Kidney (tissue), 14 donors: ENCODE measurements around the gene TLNRD1. TPM values are rescaled to one million over a fixed set of nuclear protein-coding genes. Genes with fewer than 3 reads are reported as not detected.

ENCODE experiments used
- DNase-seq, 5 donors: peaks; one replicate each; pipeline ENCODE4 v3.0.0-alpha.2; 2013 to 2020
- FAIRE-seq: peaks from 2 replicates; lab custom pipeline; 2012; peaks lifted over from hg19 to GRCh38; lab: Jason Lieb, UNC
- H3K27ac ChIP-seq, 2 donors: one replicate each; pipeline ENCODE4 v1.7.0; 2013; ENCODE audit warnings: low read depth in 2 of 2, low read length in 2 of 2, inconsistent platforms in 1 of 2
- H3K27me3 ChIP-seq: one replicate; pipeline ENCODE4 v1.7.1; 2013; ENCODE audit warnings: low read length, inconsistent platforms; ENCODE audit not compliant: control insufficient read depth, insufficient read depth
- H3K36me3 ChIP-seq, 3 donors: one replicate each; pipeline versions ENCODE4 v1.7.0 to v1.7.1; 2013; ENCODE audit warnings: low read length in 3 of 3, control low read depth in 1 of 3, inconsistent platforms in 1 of 3; ENCODE audit not compliant: insufficient read depth in 3 of 3, control insufficient read depth in 2 of 3
- H3K4me1 ChIP-seq, 3 donors: one replicate each; pipeline versions ENCODE4 v1.7.0 to v1.7.1; 2013; ENCODE audit warnings: low read length in 3 of 3, inconsistent platforms in 1 of 3, low read depth in 1 of 3; ENCODE audit not compliant: control insufficient read depth in 2 of 3, insufficient read depth in 2 of 3
- H3K4me3 ChIP-seq, 3 donors: one replicate each; pipeline versions ENCODE4 v1.7.0 to v1.8.1; 2013; ENCODE audit warnings: low read length in 3 of 3, control low read depth in 1 of 3, inconsistent platforms in 1 of 3
- H3K9ac ChIP-seq, 3 donors: one replicate each; pipeline versions ENCODE4 v1.7.0 to v1.7.1; 2013; ENCODE audit warnings: low read length in 3 of 3, control low read depth in 1 of 3, inconsistent platforms in 1 of 3
- H3K9me3 ChIP-seq, 3 donors: one replicate each; pipeline versions ENCODE4 v1.7.0 to v1.7.1; 2013; ENCODE audit warnings: low read length in 3 of 3, control low read depth in 1 of 3, inconsistent platforms in 1 of 3; ENCODE audit not compliant: control insufficient read depth in 2 of 3, insufficient read depth in 1 of 3
- CTCF ChIP-seq: IDR thresholded peaks from 3 replicates; pipeline ENCODE4 v1.5.1; 2012; ENCODE audit warnings: mild to moderate bottlenecking, moderate library complexity, borderline replicate concordance; ENCODE audit not compliant: insufficient read depth; ENCODE audit errors: extremely low read depth
- intact Hi-C: fragments of 100-400 bp; cut with DNase I; formaldehyde crosslinking; loops from one replicate; pipeline ENCODE4 v1.11.1; 2022
- polyA plus RNA-seq: library from polyadenylated mRNA; stranded (reverse); fragments of 350-450 nt; fragmentation: Illumina TruSeq; extraction: RNeasy Lipid Tissue Mini Kit (QIAGEN cat#74804); gene quantifications from one replicate; pipeline ENCODE4 v1.2.3, GENCODE V29; 2014; ENCODE audit warnings: low read depth, low replicate concordance; ENCODE audit not compliant: insufficient read depth
- total RNA-seq: library from RNA; stranded (reverse); fragmentation: NEBNext Ultra II Directional; extraction: Animal tissue kit (Norgen Biotek cat#: 25700); gene quantifications from one replicate; pipeline ENCODE4 v1.2.1, GENCODE V29; 2021
- donor health status: control.
- donor health status: control.
- donor health status: control.
- donor health status: control.
- donor health status: control.
- donor health status: DM: yes; HTN: yes; CAD: no.
- donor health status: Normal renal cell carcinoma (clear cell type).

TLNRD1 gene
- total and polyA plus RNA-seq, 2 donors from 2014 or later: 7.4 to 16.7 TPM

- no peak for TF ChIP-seq CTCF
- intact Hi-C loops: no loop called here
- DNase-seq (no peak), FAIRE-seq (no peak)
- Histone ChIP-seq H3K4me1 (peaks cover 0 to 4% (median 2%) of the 10 kb centered on the region in 3 donors), H3K4me3 (no peak overlapping the region), H3K9me3 (no peaks in the 10 kb centered on the region), H3K27me3 (no peaks in the 10 kb centered on the region), H3K27ac (no peak overlapping the region), H3K36me3 (no peaks in the 10 kb centered on the region), H3K9ac (no peak overlapping the region)
Measured at GRCh38 chr15:81010086-81010485, 9.4 kb downstream of the TLNRD1 start.

- FAIRE-seq (no peak), DNase-seq (no peak)
- Histone ChIP-seq H3K4me1 (no peaks in the 10 kb centered on the region), H3K27me3 (no peaks in the 10 kb centered on the region), H3K27ac (no peak overlapping the region), H3K36me3 (no peaks in the 10 kb centered on the region), H3K4me3 (no peak overlapping the region), H3K9me3 (no peaks in the 10 kb centered on the region), H3K9ac (no peak overlapping the region)
- TF ChIP-seq CTCF: no peak
- intact Hi-C loops: no loop called here
Measured at GRCh38 chr15:81011593-81011992, 10.9 kb downstream of the TLNRD1 start.

GRCh38 chr15:81012588-81012987 is 11.9 kb downstream of the TLNRD1 start:
- FAIRE-seq (no peak), DNase-seq (no peak)
- Histone ChIP-seq H3K4me3 (no peak overlapping the region), H3K27me3 (no peaks in the 10 kb centered on the region), H3K9ac (no peak overlapping the region), H3K27ac (no peak overlapping the region), H3K4me1 (no peaks in the 10 kb centered on the region), H3K9me3 (no peaks in the 10 kb centered on the region), H3K36me3 (no peaks in the 10 kb centered on the region)
- intact Hi-C loops: no loop called here
- TF ChIP-seq CTCF: no peak

- Histone ChIP-seq H3K4me1 (no peaks in the 10 kb centered on the region), H3K27me3 (no peaks in the 10 kb centered on the region), H3K36me3 (no peaks in the 10 kb centered on the region), H3K4me3 (no peak overlapping the region), H3K9me3 (no peaks in the 10 kb centered on the region), H3K9ac (no peak overlapping the region), H3K27ac (no peak overlapping the region)
- intact Hi-C loops: no loop called here
- DNase-seq (no peak), FAIRE-seq (no peak)
- no peak for TF ChIP-seq CTCF
Measured at GRCh38 chr15:81013396-81013929, 12.7 kb downstream of the TLNRD1 start.
